KMS-11 (cell line): ENCODE measurements around the gene SMOC2.
"Not testable (repeated sequence)": the region's sequence is repeated elsewhere in the genome, so short reads cannot be mapped to it uniquely, and the experiment has no call there.

ENCODE experiments used
- H2AFZ ChIP-seq: fragments of 200-600 bp; sonication (generic); 2 replicates; pipeline ENCODE4 v1.6.1; 2016; ENCODE audit warnings: antibody characterized with exemption, mixed run types, low read depth
- H3K27ac ChIP-seq: fragments of 200-600 bp; sonication (generic); 2 replicates; pipeline ENCODE4 v1.6.1; 2016; ENCODE audit warnings: mild to moderate bottlenecking, mixed run types
- H3K27me3 ChIP-seq: fragments of 200-600 bp; sonication (generic); 2 replicates; pipeline ENCODE4 v1.6.1; 2017; ENCODE audit warnings: mild to moderate bottlenecking, low read depth, mixed run types, moderate library complexity; ENCODE audit not compliant: insufficient read depth
- H3K36me3 ChIP-seq: fragments of 200-600 bp; sonication (generic); 2 replicates; pipeline ENCODE4 v1.6.1; 2017; ENCODE audit warnings: mild to moderate bottlenecking, mixed run types; ENCODE audit not compliant: insufficient read depth
- H3K4me1 ChIP-seq: fragments of 200-600 bp; sonication (generic); 2 replicates; pipeline ENCODE4 v1.6.1; 2016; ENCODE audit warnings: mild to moderate bottlenecking, low read depth, mixed run types; ENCODE audit not compliant: poor library complexity, severe bottlenecking
- H3K4me2 ChIP-seq: fragments of 200-600 bp; sonication (generic); 2 replicates; pipeline ENCODE4 v1.7.0; 2016; ENCODE audit warnings: mild to moderate bottlenecking, mixed run types
- H3K4me3 ChIP-seq: fragments of 200-600 bp; sonication (generic); IDR thresholded peaks from 2 replicates; pipeline ENCODE4 v1.6.1; 2017; ENCODE audit warnings: low read depth, low read length, mixed read lengths; ENCODE audit not compliant: insufficient read depth
- H3K79me2 ChIP-seq: fragments of 200-600 bp; sonication (generic); 2 replicates; pipeline ENCODE4 v1.6.1; 2016; ENCODE audit warnings: low read depth, mixed run types; ENCODE audit not compliant: insufficient read depth
- H3K9ac ChIP-seq: fragments of 200-600 bp; sonication (generic); 2 replicates; pipeline ENCODE4 v1.6.1; 2016; ENCODE audit warnings: mild to moderate bottlenecking, mixed run types
- H4K20me1 ChIP-seq: fragments of 200-600 bp; sonication (generic); 2 replicates; pipeline ENCODE4 v1.6.1; 2016; ENCODE audit warnings: mild to moderate bottlenecking, mixed run types; ENCODE audit not compliant: insufficient read depth
- TF ChIP-seq, protein P1 (sequence below): fragments of 200-600 bp; sonication (generic); conservative IDR thresholded peaks from 2 replicates; pipeline ENCODE4 v1.6.1; 2017; ENCODE audit warnings: low read depth, mild to moderate bottlenecking, antibody characterized with exemption, low read length, moderate library complexity, mixed read lengths

SMOC2 gene

DNA sequence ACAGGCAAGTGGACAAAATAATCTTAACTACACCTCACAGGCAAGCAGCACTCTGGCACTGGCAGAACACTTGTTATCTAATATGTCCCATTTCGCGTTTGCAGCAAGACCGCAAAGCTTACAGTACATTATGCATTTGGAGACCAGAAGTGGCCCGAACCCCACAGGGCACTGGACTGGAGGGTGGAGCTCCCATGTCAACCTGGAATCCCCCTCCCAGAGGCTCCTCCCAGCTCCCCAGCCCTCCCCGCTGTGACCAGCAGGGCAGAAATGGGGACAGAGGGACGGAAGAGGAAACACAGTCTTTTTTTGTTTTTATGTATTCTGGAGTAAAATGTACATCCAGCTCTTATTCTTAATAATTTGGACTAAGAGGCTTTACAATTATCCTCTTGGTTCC lies 263.7 kb downstream of the SMOC2 start:
- TF ChIP-seq, protein P1, sequence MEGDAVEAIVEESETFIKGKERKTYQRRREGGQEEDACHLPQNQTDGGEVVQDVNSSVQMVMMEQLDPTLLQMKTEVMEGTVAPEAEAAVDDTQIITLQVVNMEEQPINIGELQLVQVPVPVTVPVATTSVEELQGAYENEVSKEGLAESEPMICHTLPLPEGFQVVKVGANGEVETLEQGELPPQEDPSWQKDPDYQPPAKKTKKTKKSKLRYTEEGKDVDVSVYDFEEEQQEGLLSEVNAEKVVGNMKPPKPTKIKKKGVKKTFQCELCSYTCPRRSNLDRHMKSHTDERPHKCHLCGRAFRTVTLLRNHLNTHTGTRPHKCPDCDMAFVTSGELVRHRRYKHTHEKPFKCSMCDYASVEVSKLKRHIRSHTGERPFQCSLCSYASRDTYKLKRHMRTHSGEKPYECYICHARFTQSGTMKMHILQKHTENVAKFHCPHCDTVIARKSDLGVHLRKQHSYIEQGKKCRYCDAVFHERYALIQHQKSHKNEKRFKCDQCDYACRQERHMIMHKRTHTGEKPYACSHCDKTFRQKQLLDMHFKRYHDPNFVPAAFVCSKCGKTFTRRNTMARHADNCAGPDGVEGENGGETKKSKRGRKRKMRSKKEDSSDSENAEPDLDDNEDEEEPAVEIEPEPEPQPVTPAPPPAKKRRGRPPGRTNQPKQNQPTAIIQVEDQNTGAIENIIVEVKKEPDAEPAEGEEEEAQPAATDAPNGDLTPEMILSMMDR, result no peak
- Histone ChIP-seq H3K4me1 (no peaks in the 10 kb centered on the region), H3K27ac (no peak overlapping the region), H2AFZ (no peak overlapping the region), H3K9ac (no peak overlapping the region), H3K36me3 (no peaks in the 10 kb centered on the region), H3K4me2 (no peak overlapping the region), H3K4me3 (no peak overlapping the region), H3K27me3 (no peaks in the 10 kb centered on the region; the same call in 1 of the 2 replicates), H4K20me1 (no peaks in the 10 kb centered on the region), H3K79me2 (no peaks in the 10 kb centered on the region)

DNA sequence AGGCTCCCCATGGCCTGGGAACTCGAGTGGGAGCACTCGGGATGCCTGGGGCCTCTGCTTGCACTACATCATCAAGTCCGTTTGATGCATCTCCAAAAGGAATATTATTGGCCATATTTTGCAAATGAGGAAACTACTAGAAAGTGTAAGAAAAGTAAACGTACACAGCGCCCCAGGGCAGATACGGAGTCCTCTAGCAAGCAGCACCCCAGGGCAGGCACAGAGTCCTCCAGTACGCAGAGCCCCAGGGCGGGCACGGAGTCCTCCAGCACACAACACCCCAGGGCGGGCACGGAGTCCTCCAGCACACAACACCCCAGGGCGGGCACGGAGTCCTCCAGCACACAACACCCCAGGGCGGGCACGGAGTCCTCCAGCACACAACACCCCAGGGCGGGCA lies 264.3 kb downstream of the SMOC2 start:
- H3K36me3 ChIP-seq, H3K4me3 ChIP-seq, H3K4me2 ChIP-seq, H3K27me3 ChIP-seq, H2AFZ ChIP-seq, H3K79me2 ChIP-seq, H3K4me1 ChIP-seq, H4K20me1 ChIP-seq, H3K27ac ChIP-seq, H3K9ac ChIP-seq: not testable (repeated sequence)

DNA sequence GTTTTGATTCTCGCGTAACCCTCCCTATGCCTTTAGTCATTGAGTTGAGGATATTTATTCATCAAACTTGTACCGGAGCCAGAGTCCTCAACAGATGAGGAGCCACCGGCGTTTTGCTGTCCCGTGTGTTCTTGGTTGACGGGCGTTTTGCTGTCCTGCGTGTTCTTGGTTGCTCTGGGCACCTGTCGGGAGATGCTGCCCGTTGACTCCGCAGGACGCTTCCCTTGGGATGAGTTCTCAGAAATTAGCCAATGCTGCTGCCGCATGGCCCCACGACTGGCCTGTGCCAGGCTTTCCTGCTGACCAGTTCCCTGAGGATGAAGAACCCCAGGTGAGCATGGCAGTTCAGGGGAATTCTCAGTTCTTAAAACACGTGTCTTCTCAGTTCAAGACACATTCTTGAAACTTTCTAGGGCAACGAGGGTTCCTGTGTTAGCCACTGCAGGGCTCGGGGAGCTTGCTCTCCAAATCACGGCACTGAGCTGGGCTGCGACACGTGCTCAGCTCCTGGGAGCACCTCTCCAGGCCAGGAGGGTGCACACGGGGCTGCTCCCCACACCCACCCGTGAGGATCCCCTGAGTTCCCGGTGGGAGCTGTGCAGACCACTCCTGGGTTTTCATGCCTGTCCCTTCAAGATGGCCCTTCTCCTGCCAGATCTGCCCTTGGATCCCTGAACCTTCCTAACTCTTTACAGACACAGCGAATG lies 265.6 kb downstream of the SMOC2 start:
- H3K4me3 ChIP-seq, result no peak overlapping the region
- no peak overlapping the region for H2AFZ ChIP-seq
- TF ChIP-seq, protein P1, result no peak
- H4K20me1 ChIP-seq, result no peaks in the 10 kb centered on the region
- no peak overlapping the region for H3K9ac ChIP-seq
- no peaks in the 10 kb centered on the region for H3K4me1 ChIP-seq
- H3K36me3 ChIP-seq, result no peaks in the 10 kb centered on the region
- H3K27me3 ChIP-seq, result no peaks in the 10 kb centered on the region; the same call in 1 of the 2 replicates
- no peak overlapping the region for H3K27ac ChIP-seq
- no peaks in the 10 kb centered on the region for H3K79me2 ChIP-seq
- H3K4me2 ChIP-seq, result no peak overlapping the region

DNA sequence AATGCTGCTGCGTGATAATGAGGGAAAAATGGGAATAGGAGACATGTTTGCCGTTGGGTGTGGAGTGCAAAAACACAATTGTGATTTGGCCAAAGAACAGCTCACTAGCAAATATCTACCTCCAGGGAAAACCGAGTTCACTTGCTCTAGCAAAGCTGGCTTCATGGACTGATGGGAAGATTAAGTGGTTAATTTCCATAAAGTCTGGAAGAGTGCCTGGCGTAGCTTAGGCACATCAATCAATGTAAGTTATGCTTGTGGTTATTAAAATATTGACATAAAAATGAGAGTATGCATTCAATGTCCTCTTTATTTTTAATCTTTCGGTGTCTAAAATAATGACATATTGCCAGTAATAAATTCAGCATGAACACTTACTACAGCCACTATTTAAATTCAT lies 267.5 kb downstream of the SMOC2 start:
- no peak overlapping the region for H3K4me3 ChIP-seq
- no peaks in the 10 kb centered on the region for H3K79me2 ChIP-seq
- H3K27ac ChIP-seq, result no peak overlapping the region
- H3K27me3 ChIP-seq, result no peaks in the 10 kb centered on the region; the same call in 1 of the 2 replicates
- no peak overlapping the region for H2AFZ ChIP-seq
- TF ChIP-seq, protein P1, result no peak
- H3K9ac ChIP-seq, result no peak overlapping the region
- H3K4me1 ChIP-seq, result no peaks in the 10 kb centered on the region
- no peak overlapping the region for H3K4me2 ChIP-seq
- no peaks in the 10 kb centered on the region for H4K20me1 ChIP-seq
- no peaks in the 10 kb centered on the region for H3K36me3 ChIP-seq

DNA sequence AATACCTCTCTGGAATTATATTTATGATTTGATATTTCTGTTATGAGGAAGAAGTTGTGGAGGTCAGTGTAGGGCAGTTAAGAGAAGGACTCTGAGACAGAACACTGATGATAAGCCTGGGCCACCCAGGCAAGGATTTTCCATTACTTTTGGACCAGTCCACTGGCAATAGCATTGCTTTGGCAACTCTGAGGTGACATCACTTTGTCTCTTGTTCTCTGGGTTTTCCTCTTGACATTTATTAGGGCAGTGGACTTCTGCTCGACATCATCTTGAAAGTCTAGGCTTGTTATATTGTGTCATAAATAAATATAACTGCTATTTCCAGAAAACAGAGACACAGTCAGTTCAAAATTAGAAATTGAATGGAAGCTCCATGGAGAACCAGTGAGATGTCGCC lies 268.0 kb downstream of the SMOC2 start:
- no peaks in the 10 kb centered on the region; the same call in 1 of the 2 replicates for H3K27me3 ChIP-seq
- H3K9ac ChIP-seq, result no peak overlapping the region

More for the DNA sequence above, 268.0 kb downstream of the SMOC2 start:
- Histone ChIP-seq H3K4me3 (no peak overlapping the region), H2AFZ (no peak overlapping the region), H4K20me1 (no peaks in the 10 kb centered on the region), H3K4me2 (no peak overlapping the region), H3K4me1 (no peaks in the 10 kb centered on the region), H3K36me3 (no peaks in the 10 kb centered on the region), H3K79me2 (no peaks in the 10 kb centered on the region), H3K27ac (no peak overlapping the region)
- TF ChIP-seq, protein P1, result no peak
